Measurements from ENCODE around the gene SETDB2.
A peak's percentile ranks its signal among the peaks of the same experiment; 100 is the strongest.

The SETDB2 gene

GRCh38 chr13:49443357-49443703 lies 744 bp upstream of the SETDB2 start:
- Mint-ChIP-seq H3K27ac (peak overlapping the region; percentile 97 to 100 (median 100)), H3K4me1 (peaks cover 12% of the 10 kb centered on the region), H3K4me3 (peak overlapping the region; percentile 93 to 95 (median 94)), H3K9me3 (no peaks in the 10 kb centered on the region), H3K36me3 (ENCODE audit: low read depth) (no peaks in the 10 kb centered on the region), H3K27me3 (ENCODE audit: low read depth) (no peaks in the 10 kb centered on the region)
- TF ChIP-seq CTCF (IDR thresholded peaks at IDR 0.05; ENCODE audit: unreplicated experiment in 3 of 3): no peak

GRCh38 chr13:49444524-49445395 lies 686 bp downstream of the SETDB2 start:
- peaks cover 12% of the 10 kb centered on the region for H3K4me1 Mint-ChIP-seq
- no peaks in the 10 kb centered on the region for H3K36me3 Mint-ChIP-seq (ENCODE audit: low read depth)
- TF ChIP-seq CTCF (IDR thresholded peaks at IDR 0.05; ENCODE audit: unreplicated experiment in 3 of 3): no peak
- no peaks in the 10 kb centered on the region for H3K27me3 Mint-ChIP-seq (ENCODE audit: low read depth)
- no peaks in the 10 kb centered on the region for H3K9me3 Mint-ChIP-seq
- peak overlapping the region; percentile 80 to 100 (median 97) for H3K27ac Mint-ChIP-seq
- H3K4me3 Mint-ChIP-seq: peak overlapping the region; percentile 93 to 95 (median 94)

- Mint-ChIP-seq H3K27me3 (ENCODE audit: low read depth) (no peaks in the 10 kb centered on the region), H3K4me1 (peaks cover 12% of the 10 kb centered on the region), H3K9me3 (no peaks in the 10 kb centered on the region), H3K36me3 (ENCODE audit: low read depth) (peaks cover 4% of the 10 kb centered on the region), H3K4me3 (peak overlapping the region; percentile 61 to 82 (median 76)), H3K27ac (peak overlapping the region in 2 of 3 experiments; percentile 51 to 65)
- TF ChIP-seq CTCF (IDR thresholded peaks at IDR 0.05; ENCODE audit: unreplicated experiment in 3 of 3): no peak
Measured at GRCh38 chr13:49446473-49446872, 2.4 kb downstream of the SETDB2 start.

- Mint-ChIP-seq H3K4me3 (no peak overlapping the region), H3K9me3 (no peaks in the 10 kb centered on the region), H3K4me1 (peaks cover 12% of the 10 kb centered on the region), H3K27ac (no peak overlapping the region), H3K36me3 (ENCODE audit: low read depth) (peaks cover 9% of the 10 kb centered on the region), H3K27me3 (ENCODE audit: low read depth) (no peaks in the 10 kb centered on the region)
- no peak for TF ChIP-seq CTCF (IDR thresholded peaks at IDR 0.05; ENCODE audit: unreplicated experiment in 3 of 3)
Measured at GRCh38 chr13:49448753-49449152, 4.7 kb downstream of the SETDB2 start.

GRCh38 chr13:49450105-49450819 lies 6.2 kb downstream of the SETDB2 start:
- peaks cover 5% of the 10 kb centered on the region for H3K4me1 Mint-ChIP-seq
- peaks cover 9% of the 10 kb centered on the region for H3K36me3 Mint-ChIP-seq (ENCODE audit: low read depth)
- TF ChIP-seq CTCF (IDR thresholded peaks at IDR 0.05; ENCODE audit: unreplicated experiment in 3 of 3): no peak
- no peaks in the 10 kb centered on the region for H3K27me3 Mint-ChIP-seq (ENCODE audit: low read depth)
- H3K27ac Mint-ChIP-seq: no peak overlapping the region
- no peaks in the 10 kb centered on the region for H3K9me3 Mint-ChIP-seq
- H3K4me3 Mint-ChIP-seq: no peak overlapping the region
